ENCODE results near the gene ZSWIM4. TPM values are rescaled to one million over a fixed set of nuclear protein-coding genes. Genes with fewer than 3 reads are reported as not detected.
A peak's percentile ranks its signal among the peaks of the same experiment; 100 is the strongest.

Gene ZSWIM4
- total and polyA plus RNA-seq, 7 donors, result 0.77 to 7.8 (median 3.7) TPM

GRCh38 chr19:13866463-13867046 is 71.3 kb downstream of the ZSWIM4 start:
- peaks cover 0 to 28% (median 2%) of the 10 kb centered on the region in 3 donors for H3K27me3 ChIP-seq (ENCODE audit: insufficient read depth in 3 of 3, low read length in 2 of 3)
- no peaks in the 10 kb centered on the region for H3K36me3 ChIP-seq (ENCODE audit: insufficient read depth in 1 of 2, low read depth in 1 of 2)
- no peak for DNase-seq
- intact Hi-C loops (cut with DNase I), result no loop called here
- H3K9me3 ChIP-seq, result no peaks in the 10 kb centered on the region
- no peak overlapping the region for H3K27ac ChIP-seq
- ATAC-seq, result no peak
- H3K4me1 ChIP-seq, result peaks cover 6% of the 10 kb centered on the region
- H3K4me3 ChIP-seq, result peak overlapping the region; percentile 72
- TF ChIP-seq CTCF (IDR thresholded peaks at IDR 0.05), result no peak
- 56 to 71% (median 65%) methylated on average over 15 of the region's 15 CpGs for WGBS, 3 donors

GRCh38 chr19:13868663-13869062 is 73.4 kb downstream of the ZSWIM4 start:
- intact Hi-C loops (cut with DNase I), result no loop called here
- no peaks in the 10 kb centered on the region for H3K36me3 ChIP-seq (ENCODE audit: insufficient read depth in 1 of 2, low read depth in 1 of 2)
- H3K9me3 ChIP-seq, result no peaks in the 10 kb centered on the region
- DNase-seq, result no peak
- no peak for ATAC-seq
- no peak overlapping the region for H3K4me3 ChIP-seq
- H3K27me3 ChIP-seq (ENCODE audit: insufficient read depth in 3 of 3, low read length in 2 of 3), result peaks cover 0 to 44% (median 3%) of the 10 kb centered on the region in 3 donors
- WGBS, 3 donors, result 80 to 87% (median 82%) methylated on average over 4 of the region's 4 CpGs
- peaks cover 3% of the 10 kb centered on the region for H3K4me1 ChIP-seq
- no peak for TF ChIP-seq CTCF (IDR thresholded peaks at IDR 0.05)
- no peak overlapping the region for H3K27ac ChIP-seq

- H3K36me3 ChIP-seq (ENCODE audit: insufficient read depth in 1 of 2, low read depth in 1 of 2), result no peaks in the 10 kb centered on the region
- ATAC-seq (no peak), DNase-seq (no peak)
- no peaks in the 10 kb centered on the region for H3K9me3 ChIP-seq
- 65 to 73% (median 68%) methylated on average over 13 of the region's 13 CpGs for WGBS, 3 donors
- intact Hi-C loops (cut with DNase I), result no loop called here
- TF ChIP-seq CTCF (IDR thresholded peaks at IDR 0.05), result no peak
- H3K4me3 ChIP-seq, result no peak overlapping the region
- no peak overlapping the region for H3K27ac ChIP-seq
- H3K4me1 ChIP-seq, result peaks cover 3% of the 10 kb centered on the region
- peaks cover 0 to 41% (median 3%) of the 10 kb centered on the region in 3 donors for H3K27me3 ChIP-seq (ENCODE audit: insufficient read depth in 3 of 3, low read length in 2 of 3)
Observed at GRCh38 chr19:13869281-13869680, 74.0 kb downstream of the ZSWIM4 start.

GRCh38 chr19:13870873-13871272 is 75.6 kb downstream of the ZSWIM4 start:
- no peak for DNase-seq
- H3K4me1 ChIP-seq, result peaks cover 3% of the 10 kb centered on the region
- H3K4me3 ChIP-seq, result no peak overlapping the region
- intact Hi-C loops (cut with DNase I), result no loop called here
- no peak for ATAC-seq
- no peak overlapping the region for H3K27ac ChIP-seq
- 86 to 91% (median 89%) methylated on average over 4 of the region's 4 CpGs for WGBS, 3 donors
- no peak for TF ChIP-seq CTCF (IDR thresholded peaks at IDR 0.05)
- H3K9me3 ChIP-seq, result no peaks in the 10 kb centered on the region
- H3K27me3 ChIP-seq (ENCODE audit: insufficient read depth in 3 of 3, low read length in 2 of 3), result peaks cover 0 to 36% (median 3%) of the 10 kb centered on the region in 3 donors
- H3K36me3 ChIP-seq (ENCODE audit: insufficient read depth in 1 of 2, low read depth in 1 of 2), result no peaks in the 10 kb centered on the region

GRCh38 chr19:13872339-13872694 is 77.1 kb downstream of the ZSWIM4 start:
- Histone ChIP-seq H3K9me3 (no peaks in the 10 kb centered on the region), H3K4me1 (no peaks in the 10 kb centered on the region), H3K27ac (no peak overlapping the region), H3K4me3 (no peak overlapping the region), H3K27me3 (ENCODE audit: insufficient read depth in 3 of 3, low read length in 2 of 3) (peaks cover 0 to 22% (median 3%) of the 10 kb centered on the region in 3 donors), H3K36me3 (ENCODE audit: insufficient read depth in 1 of 2, low read depth in 1 of 2) (no peaks in the 10 kb centered on the region)
- WGBS, 3 donors, result 44 to 52% (median 51%) methylated on average over 5 of the region's 5 CpGs
- ATAC-seq (no peak), DNase-seq (no peak)
- TF ChIP-seq CTCF (IDR thresholded peaks at IDR 0.05), result no peak
- intact Hi-C loops (cut with DNase I), result no loop called here
